Smooth muscle cell (in vitro differentiated cells): ENCODE data around the gene DNAJB8. TPM values are rescaled to one million over a fixed set of nuclear protein-coding genes. Genes with fewer than 3 reads are reported as not detected.
A peak's percentile ranks its signal among the peaks of the same experiment; 100 is the strongest.

Experiments
- DNase-seq: peaks from one replicate; lab custom pipeline; 2025; ENCODE audit not compliant: unreplicated experiment; lab: John Stamatoyannopoulos, UW
- H2AFZ ChIP-seq: fragments of 200-600 bp; sonication (generic); 2 replicates; pipeline ENCODE4 v1.6.0; 2016; ENCODE audit warnings: antibody characterized with exemption, low read depth, mild to moderate bottlenecking
- H3F3A ChIP-seq: fragments of 200-600 bp; sonication (generic); 2 replicates; pipeline ENCODE4 v1.6.0; 2017; ENCODE audit warnings: antibody characterized with exemption, low read depth
- H3K27ac ChIP-seq: fragments of 200-600 bp; sonication (generic); 2 replicates; pipeline ENCODE4 v1.5.1; 2016; ENCODE audit warnings: low read depth, mild to moderate bottlenecking
- H3K27me3 ChIP-seq: fragments of 200-600 bp; sonication (generic); 2 replicates; pipeline ENCODE4 v1.6.1; 2016; ENCODE audit warnings: low read depth, mild to moderate bottlenecking
- H3K36me3 ChIP-seq: fragments of 200-600 bp; sonication (generic); 2 replicates; pipeline ENCODE4 v1.5.1; 2016; ENCODE audit warnings: low read depth
- H3K4me1 ChIP-seq: fragments of 200-600 bp; sonication (generic); 2 replicates; pipeline ENCODE4 v1.5.1; 2016; ENCODE audit warnings: low read depth
- H3K4me2 ChIP-seq: fragments of 200-600 bp; sonication (generic); 2 replicates; pipeline ENCODE4 v1.6.0; 2016; ENCODE audit warnings: mild to moderate bottlenecking
- H3K4me3 ChIP-seq: fragments of 200-600 bp; sonication (generic); 2 replicates; pipeline ENCODE4 v1.5.1; 2016; ENCODE audit warnings: mild to moderate bottlenecking
- H3K79me2 ChIP-seq: fragments of 200-600 bp; sonication (generic); 2 replicates; pipeline ENCODE4 v1.6.0; 2016; ENCODE audit warnings: low read depth, mild to moderate bottlenecking
- H3K9ac ChIP-seq: fragments of 200-600 bp; sonication (generic); 2 replicates; pipeline ENCODE4 v1.6.0; 2016; ENCODE audit warnings: low read depth
- H3K9me3 ChIP-seq: fragments of 200-600 bp; sonication (generic); replicated peaks from 2 replicates; pipeline ENCODE4 v1.5.1; 2016; ENCODE audit warnings: low read depth
- H4K20me1 ChIP-seq: fragments of 200-600 bp; sonication (generic); 2 replicates; pipeline ENCODE4 v1.6.0; 2016; ENCODE audit warnings: low read depth
- CTCF ChIP-seq: fragments of 200-600 bp; sonication (generic); IDR thresholded peaks from 2 replicates; pipeline ENCODE4 v1.5.1; 2017; ENCODE audit warnings: borderline replicate concordance, mild to moderate bottlenecking, antibody characterized with exemption; ENCODE audit not compliant: insufficient read depth, poor library complexity, severe bottlenecking
- WGBS: methylation state at CpG from one replicate; pipeline ENCODE4 v1.1.7; 2016; ENCODE audit warnings: low lambda C conversion rate; 5-methylcytosine and 5-hydroxymethylcytosine counted together
- polyA plus RNA-seq: library from polyadenylated mRNA; unstranded; fragments of >200 nt; fragmentation: Nextera tagmentation; extraction: Ambion mirVana; gene quantifications from 2 replicates; pipeline ENCODE4 v1.2.1, GENCODE V29; 2016
- total RNA-seq: library from RNA; depleted of rRNA; stranded (reverse); fragments of >200 nt; gene quantifications from 2 replicates; pipeline ENCODE4 v1.2.3, GENCODE V29; 2014

Gene DNAJB8
- total and polyA plus RNA-seq, 2 experiments from 2014 or later: not detected

- H3K9me3 ChIP-seq: no peaks in the 10 kb centered on the region
- H3K9ac ChIP-seq: peak overlapping the region; percentile 26
- H3K79me2 ChIP-seq: peaks cover 9% of the 10 kb centered on the region
- H3K27me3 ChIP-seq: no peaks in the 10 kb centered on the region
- 15% methylated on average over 25 of the region's 26 CpGs for WGBS
- H3K4me3 ChIP-seq: peak overlapping the region; percentile 27
- TF ChIP-seq CTCF: no peak
- peak overlapping the region; percentile 80 for H3K27ac ChIP-seq
- no peaks in the 10 kb centered on the region for H3K36me3 ChIP-seq
- peak overlapping the region; percentile 85 for H3K4me2 ChIP-seq
- peaks cover 9% of the 10 kb centered on the region for H4K20me1 ChIP-seq
- peak overlapping the region; percentile 61 for H2AFZ ChIP-seq
- H3F3A ChIP-seq: peaks cover 14% of the 10 kb centered on the region
- H3K4me1 ChIP-seq: peaks cover 58% of the 10 kb centered on the region
- DNase-seq: no peak
These were observed 17.1 kb upstream of the DNAJB8 start for GRCh38 chr3:128483657-128484403.

GRCh38 chr3:128482666-128483656 is 16.3 kb upstream of the DNAJB8 start:
- no peaks in the 10 kb centered on the region for H3K27me3 ChIP-seq
- H3K27ac ChIP-seq: peak overlapping the region; percentile 80
- no peaks in the 10 kb centered on the region for H3K9me3 ChIP-seq
- peak; percentile 44 for DNase-seq
- H3K9ac ChIP-seq: peak overlapping the region; percentile 26
- peaks cover 9% of the 10 kb centered on the region for H3K79me2 ChIP-seq
- H4K20me1 ChIP-seq: peaks cover 9% of the 10 kb centered on the region
- H3K4me1 ChIP-seq: peaks cover 49% of the 10 kb centered on the region
- no peak for TF ChIP-seq CTCF
- H3K4me2 ChIP-seq: peak overlapping the region; percentile 85
- H2AFZ ChIP-seq: peak overlapping the region; percentile 21
- H3K36me3 ChIP-seq: no peaks in the 10 kb centered on the region
- H3K4me3 ChIP-seq: peak overlapping the region; percentile 27
- WGBS: 8% methylated on average over 33 of the region's 33 CpGs
- H3F3A ChIP-seq: peaks cover 14% of the 10 kb centered on the region

GRCh38 chr3:128482175-128482574 is 15.5 kb upstream of the DNAJB8 start:
- H3K36me3 ChIP-seq: no peaks in the 10 kb centered on the region
- H3K4me2 ChIP-seq: peak overlapping the region; percentile 85
- H3F3A ChIP-seq: peaks cover 14% of the 10 kb centered on the region
- H3K9ac ChIP-seq: no peak overlapping the region
- no peak for DNase-seq
- peaks cover 45% of the 10 kb centered on the region for H3K4me1 ChIP-seq
- no peaks in the 10 kb centered on the region for H3K27me3 ChIP-seq
- peaks cover 9% of the 10 kb centered on the region for H4K20me1 ChIP-seq
- no peak for TF ChIP-seq CTCF
- WGBS: 22% methylated on average over 11 of the region's 11 CpGs
- no peaks in the 10 kb centered on the region for H3K9me3 ChIP-seq
- H3K4me3 ChIP-seq: no peak overlapping the region
- peak overlapping the region; percentile 80 for H3K27ac ChIP-seq
- peaks cover 4% of the 10 kb centered on the region for H3K79me2 ChIP-seq
- no peak overlapping the region for H2AFZ ChIP-seq
